OCI-LY3 (cell line): ENCODE measurements around the gene ZNF428.

Experiments used
- CTCF ChIP-seq: fragments of 200-600, 300-600 bp; sonication (generic); IDR thresholded peaks from 2 replicates; pipeline ENCODE4 v1.5.1; 2014; ENCODE audit warnings: antibody characterized with exemption, low read length, low read depth
- EZH2phosphoT487 ChIP-seq: fragments of 200-600 bp; shearing (Covaris generic); IDR thresholded peaks from 2 replicates; pipeline ENCODE4 v1.6.1; 2018; ENCODE audit warnings: antibody characterized with exemption, mixed run types, low read depth

- TF ChIP-seq CTCF = no peak
- TF ChIP-seq EZH2phosphoT487 = no peak
Observed at GRCh38 chr19:43591904-43592772, 27.3 kb downstream of the ZNF428 start.
